ENCODE measurements around the gene FNIP1.
"Not testable (repeated sequence)": the region's sequence is repeated elsewhere in the genome, so short reads cannot be mapped to it uniquely, and the experiment has no call there.

FNIP1 gene

DNA sequence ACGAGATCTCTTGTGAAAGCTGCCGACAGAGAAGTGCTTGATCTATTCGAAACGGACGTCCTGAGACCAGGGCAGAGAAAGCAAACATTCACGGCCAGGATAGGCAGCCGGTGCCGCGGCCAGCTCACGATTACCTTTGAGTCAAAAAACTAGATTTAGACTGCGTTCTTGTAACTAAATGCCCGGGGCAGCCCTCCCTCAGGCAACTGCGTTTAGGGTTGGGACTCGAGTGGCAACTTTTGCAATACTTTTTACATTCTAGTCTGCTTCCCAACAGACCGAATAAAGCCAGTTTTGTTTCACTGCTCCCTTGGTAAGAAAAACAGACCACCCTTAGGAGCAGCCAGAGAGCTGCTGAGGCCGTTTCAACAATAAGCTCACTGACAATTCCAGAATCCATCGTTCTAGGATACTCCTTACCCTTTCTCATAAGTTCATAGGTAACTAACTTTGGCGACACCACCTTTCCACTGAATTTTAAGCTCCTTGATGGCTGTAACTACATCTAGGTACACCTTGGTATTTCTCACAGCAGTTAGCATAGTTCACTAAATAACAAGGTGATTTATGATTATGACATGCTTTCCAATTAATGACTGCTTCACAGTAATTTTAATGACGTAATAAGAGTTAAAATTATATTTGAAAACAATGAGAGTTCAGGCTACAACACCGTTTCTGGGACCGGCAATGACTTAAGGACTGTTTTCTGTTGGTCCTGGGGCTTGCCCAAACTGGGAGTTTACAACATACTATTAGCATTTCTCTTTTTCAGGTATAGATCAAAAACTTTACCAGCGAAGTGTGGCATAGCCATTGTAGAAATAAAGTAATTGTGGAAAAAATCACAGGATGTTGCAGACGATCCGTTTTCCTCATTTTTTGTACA, 160.9 kb downstream of the FNIP1 start:
- no peak for DNase-seq (ENCODE audit: low read depth)

DNA sequence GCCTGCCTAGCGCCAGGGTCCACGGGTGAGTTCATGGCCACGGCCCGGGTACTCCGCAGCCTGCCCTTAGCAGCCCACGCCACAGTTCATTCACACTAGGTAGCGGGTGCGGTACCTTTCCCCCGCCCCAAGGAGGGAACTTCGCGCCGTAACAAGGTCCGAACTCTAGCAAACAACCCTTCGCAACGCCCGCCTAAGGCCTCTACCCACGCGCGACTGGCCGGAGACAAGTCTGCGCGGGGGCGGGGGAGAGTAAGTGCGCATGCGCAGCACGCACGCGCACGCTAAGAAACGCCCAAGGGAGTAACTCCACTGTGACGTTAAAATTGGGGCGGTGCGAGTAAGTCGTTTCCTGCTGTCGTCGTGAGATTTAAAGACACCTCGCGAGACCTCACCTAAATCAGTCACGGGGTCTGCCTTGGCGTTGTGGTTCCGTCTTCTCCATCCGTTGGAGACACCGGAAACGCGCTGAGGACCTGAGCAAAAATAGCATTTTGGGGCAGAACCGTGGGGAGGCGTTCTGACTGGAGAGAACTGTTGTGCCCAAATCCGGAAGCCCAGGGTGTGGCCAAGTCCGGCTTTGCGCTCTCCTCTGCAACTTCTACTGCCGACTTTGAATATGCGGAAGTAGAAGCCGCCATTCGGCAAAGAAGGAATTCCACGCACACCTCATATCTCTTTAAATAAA, 161.7 kb downstream of the FNIP1 start, which contains the start of gene RAPGEF6:
RAPGEF6 (minus strand) TSS at position 234 of the 688 bp plus-strand sequence; CDS start at position 35, 199 bp downstream.
- DNase-seq (ENCODE audit: low read depth) = peak; percentile 96

DNA sequence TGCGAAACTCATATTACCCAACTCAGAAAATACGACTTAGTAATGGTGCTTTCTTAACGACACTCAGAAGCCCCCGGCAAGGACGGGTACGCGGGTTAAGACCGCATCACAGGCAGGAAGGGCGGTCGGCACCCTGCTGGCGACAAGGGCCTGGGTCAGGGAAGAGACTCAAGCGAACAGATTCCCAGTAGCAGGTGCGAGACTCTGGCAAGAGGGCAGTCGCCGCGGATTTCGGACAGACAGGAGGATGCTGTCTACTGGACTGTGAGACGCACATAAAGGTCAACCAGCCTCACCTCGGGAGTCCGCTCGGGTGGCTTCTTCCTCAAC, 162.2 kb downstream of the FNIP1 start:
- DNase-seq (ENCODE audit: low read depth) = no peak

GRCh38 chr5:131634238-131634637, 162.6 kb downstream of the FNIP1 start:
- no peak for DNase-seq (ENCODE audit: low read depth)

- no peak for DNase-seq (ENCODE audit: low read depth)
These were observed 163.0 kb downstream of the FNIP1 start for GRCh38 chr5:131633830-131634229.

GRCh38 chr5:131630963-131631350, 165.9 kb downstream of the FNIP1 start:
- DNase-seq (ENCODE audit: low read depth) = no peak

DNA sequence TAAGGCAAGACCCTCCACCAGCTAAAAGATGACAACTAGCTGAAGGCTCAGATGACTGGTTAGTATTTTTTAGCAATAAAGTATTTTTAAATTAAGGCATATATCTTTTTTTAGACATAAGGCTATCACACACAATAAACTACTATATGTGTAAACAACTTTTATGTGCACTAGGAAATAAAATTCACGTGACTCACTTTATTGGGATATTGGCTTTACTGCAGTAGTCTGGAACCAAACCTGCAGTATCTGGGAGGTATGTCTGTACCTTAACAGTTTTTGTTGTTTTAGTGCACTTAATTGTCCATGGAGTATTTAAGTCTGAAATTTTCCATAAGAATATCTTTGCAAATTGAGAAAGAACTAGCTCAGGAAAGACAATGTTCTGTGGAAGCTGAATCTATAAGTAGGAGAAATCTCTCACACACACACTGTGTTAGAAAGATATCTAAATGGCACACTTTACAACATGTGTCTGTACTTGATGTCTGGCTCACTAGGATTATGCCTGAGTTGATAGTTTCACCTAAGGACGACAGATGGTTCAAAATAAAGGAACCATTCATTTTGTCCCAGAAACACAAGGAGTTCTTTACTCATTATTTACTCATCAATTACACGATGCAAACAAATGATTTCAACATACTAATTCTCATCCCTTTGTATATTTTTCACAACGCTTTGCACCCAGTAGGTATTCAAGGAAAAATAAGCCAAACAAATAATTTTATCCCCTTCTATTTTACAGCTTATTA, 166.4 kb downstream of the FNIP1 start:
- no peak for DNase-seq (ENCODE audit: low read depth)

DNA sequence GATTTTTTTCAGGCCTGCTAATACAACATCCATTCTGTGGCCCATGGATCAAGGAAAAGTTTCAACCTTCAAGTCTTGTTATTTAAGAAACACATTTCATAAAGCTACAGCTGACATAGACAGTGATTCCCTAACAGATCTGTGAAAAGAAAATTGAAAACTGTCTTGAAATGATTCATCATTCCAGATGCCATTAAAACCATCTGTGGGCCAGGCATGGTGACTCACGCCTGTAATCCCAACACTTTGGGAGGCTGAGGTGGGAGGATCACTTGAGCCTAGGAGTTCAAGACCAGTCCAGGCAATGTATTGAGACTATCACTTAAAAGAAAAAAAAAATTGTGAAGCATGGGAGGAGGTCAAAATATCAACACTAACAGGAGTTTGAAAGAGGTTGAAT, 167.8 kb downstream of the FNIP1 start:
- DNase-seq (ENCODE audit: low read depth) = no peak

DNA sequence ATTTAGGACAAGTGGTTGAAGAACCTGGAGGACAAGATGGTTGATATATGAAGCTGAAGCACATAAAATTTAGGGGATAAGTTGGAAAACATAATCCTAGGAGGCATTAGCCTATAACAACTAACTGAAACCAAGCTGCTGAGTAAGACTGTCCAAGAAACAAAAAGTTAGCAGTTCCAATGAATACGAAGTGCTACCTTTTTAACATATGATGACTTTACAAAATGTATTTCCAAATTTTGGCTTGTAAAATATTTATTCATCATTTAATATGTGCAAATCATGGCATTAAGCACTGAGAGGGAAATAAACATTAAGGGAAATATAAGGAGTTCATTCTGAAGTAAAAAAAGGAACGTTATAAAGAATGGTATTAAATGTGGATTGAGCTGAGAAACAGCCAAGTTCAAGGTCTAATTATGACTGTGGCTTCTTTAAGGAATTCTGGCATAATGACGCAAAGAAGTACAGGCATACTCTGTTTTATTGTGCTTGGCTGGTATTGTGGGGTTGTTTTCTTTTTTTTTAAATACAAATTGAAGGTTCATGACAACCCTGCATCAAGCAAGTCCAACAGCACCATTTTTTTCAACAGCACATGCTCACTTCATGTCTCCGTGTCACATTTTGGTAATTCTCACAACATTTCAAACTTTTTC, 169.5 kb downstream of the FNIP1 start:
- no peak for DNase-seq (ENCODE audit: low read depth)

DNA sequence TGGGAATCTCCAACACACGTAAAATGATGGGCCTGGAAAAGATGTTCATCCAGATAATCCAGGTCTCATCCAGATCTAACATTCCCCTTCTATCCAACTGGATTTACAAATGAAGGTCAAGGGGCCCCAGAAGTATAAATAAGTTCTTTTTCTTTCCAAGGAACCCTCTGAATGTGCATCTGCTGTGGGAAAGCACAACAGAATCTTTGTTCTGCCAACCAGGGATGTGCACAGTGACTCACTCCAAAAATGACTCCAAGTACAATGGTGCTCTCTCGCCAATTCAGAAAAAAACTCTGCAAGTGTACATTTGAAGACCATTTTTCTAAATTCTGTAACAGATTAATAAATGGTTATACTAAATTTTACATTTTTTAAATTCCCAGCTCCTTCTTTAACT, 174.2 kb downstream of the FNIP1 start:
- DNase-seq (ENCODE audit: low read depth) = no peak

DNA sequence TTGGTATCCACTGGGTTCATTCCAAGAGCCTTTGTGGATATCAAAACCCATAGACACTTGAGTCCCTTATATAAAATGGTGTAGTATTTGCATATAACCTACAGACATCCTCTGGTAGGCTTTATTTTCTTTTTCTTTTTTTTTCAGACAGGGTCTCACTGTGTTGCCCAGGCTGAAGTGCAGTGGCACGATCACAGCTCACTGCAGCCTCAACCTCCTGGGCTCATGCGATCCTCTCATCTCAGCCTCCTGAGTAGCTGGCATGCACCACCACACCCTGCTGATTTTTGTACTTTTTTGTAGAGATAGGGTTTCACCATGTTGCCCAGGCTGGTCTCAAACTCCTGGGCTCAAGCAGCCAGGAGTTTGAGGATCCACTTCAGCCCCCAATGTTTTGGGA, 175.7 kb downstream of the FNIP1 start:
- not testable (repeated sequence) for DNase-seq (ENCODE audit: low read depth)

- no peak for DNase-seq (ENCODE audit: low read depth)
These were observed 177.7 kb downstream of the FNIP1 start for GRCh38 chr5:131619102-131619501.

DNA sequence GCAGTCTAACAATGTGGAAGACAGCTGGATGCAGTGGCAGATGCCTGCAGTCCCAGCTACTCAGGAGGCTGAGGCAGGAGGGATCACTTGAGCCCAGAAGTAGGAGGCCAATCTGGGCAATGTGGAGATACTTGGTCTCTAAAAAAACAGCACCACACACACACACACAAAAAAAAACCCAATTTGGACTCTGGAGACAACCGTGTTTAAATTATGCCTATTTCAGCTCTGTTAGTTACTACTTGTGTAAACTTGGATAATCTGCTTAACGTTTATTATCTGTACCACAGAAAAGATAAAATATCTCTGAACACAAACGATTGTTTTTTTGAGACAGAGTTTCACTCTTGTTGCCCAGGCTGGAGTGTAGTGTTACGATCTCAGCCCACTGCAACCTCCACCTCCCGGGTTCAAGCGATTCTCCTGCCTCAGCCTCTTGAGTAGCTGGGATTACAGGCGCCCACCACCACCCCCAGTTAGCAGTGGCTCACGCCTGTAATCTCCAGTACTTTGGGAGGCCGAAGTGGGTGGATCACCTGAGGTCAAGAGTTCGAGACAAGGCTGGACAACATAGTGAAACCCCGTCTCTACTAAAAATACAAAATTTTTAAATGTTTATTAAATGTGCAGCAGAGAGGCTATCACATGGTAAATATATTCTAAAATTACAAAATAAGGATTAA, 179.5 kb downstream of the FNIP1 start:
- DNase-seq (ENCODE audit: low read depth) = no peak

DNA sequence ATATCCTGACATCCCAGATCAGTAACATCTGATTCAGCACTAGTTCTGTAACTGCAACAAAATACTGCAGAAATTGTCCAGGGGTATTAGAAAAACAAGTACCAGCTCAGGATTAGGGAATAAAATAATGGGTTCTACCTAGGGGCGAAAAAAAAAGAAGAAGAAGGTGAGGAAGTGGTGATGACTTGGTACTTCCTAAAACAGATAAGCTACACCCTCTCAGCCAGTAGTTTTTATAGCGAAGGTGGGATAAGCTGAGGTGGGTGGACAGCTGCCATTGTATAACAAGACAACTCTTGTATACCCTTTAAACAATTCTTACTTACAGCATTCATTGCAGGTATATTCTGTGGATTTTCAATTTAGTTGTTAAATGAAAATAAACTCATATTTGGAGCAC, 180.9 kb downstream of the FNIP1 start:
- DNase-seq (ENCODE audit: low read depth) = no peak

- no peak for DNase-seq (ENCODE audit: low read depth)
These were observed 183.4 kb downstream of the FNIP1 start for GRCh38 chr5:131613423-131613822.

DNA sequence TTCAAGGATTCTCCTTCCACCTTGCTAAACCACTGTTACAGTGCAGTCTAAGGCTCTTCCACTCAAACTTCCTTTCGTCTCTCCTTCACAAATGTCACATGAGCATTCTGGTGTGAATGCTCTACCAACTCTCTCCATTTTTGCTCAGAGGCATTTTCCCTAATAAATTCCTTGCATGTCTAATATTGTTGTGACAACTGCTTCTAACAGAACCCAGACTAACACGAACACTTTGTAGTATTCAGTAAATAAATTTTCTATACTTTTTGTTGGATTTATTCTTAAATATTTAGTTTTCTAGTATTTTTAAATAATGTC, 185.8 kb downstream of the FNIP1 start:
- no peak for DNase-seq (ENCODE audit: low read depth)

DNA sequence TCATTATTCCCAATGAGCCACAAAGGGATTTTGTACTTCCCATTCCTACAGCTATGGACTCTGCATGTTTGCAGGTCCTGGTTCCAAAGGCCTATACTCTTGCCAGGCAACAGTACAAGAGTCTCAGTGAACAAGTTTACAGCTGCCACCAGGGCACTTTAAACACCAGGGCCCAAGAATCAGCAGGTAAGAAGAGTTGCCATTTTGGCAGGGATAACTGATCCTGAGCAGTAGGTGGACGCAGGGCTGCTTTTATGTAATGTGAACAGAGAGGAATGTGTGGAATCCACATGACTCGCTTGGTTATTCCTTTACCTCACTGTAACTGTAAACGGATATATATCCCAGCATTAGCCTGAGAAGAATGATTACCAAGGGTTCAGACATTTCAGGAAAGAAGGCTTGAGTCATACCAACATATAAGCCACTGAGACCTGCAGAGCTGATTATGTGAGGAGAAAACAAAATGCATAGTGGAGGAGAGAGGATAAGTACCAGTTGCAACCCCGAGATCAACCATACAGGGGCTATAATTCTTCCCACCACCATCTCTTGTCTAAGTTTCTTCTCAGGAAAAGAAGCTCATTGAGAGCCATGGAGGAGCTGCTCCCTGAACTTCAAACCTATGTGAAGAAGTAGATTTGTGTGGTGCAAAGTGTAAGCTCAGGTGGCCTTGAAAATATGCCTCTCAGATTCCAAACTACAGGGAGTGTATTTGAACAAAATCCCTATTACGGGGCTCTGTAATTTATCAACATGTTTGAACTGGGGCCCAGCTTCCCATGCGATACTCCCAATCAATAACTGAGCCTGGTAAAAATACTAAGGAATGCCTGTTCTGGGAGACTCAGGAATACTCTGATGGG, 186.4 kb downstream of the FNIP1 start:
- peak; percentile 62 for DNase-seq (ENCODE audit: low read depth)

- DNase-seq (ENCODE audit: low read depth) = no peak
These were observed 187.0 kb downstream of the FNIP1 start for GRCh38 chr5:131609774-131610173.

DNA sequence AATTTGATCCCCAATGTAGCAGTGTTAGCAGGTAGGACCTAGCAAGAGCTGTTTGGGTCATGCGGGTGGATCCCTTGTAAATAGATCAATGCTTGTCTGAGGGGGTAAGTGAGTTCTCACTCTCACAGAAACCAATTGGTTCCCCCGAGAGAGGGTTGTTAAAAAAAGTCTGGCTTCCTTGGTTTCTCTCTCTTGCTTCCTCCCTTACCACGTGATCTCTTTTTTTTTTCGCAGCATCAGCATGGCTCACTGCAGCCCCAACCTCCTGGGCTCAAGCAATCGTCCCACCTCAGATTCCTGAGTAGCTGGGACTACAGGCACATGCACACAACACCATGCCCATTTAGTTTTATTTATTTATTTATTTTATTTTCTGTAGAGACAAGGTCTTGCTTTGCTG, 188.2 kb downstream of the FNIP1 start:
- no peak for DNase-seq (ENCODE audit: low read depth)

- DNase-seq (ENCODE audit: low read depth) = no peak
These were observed 188.8 kb downstream of the FNIP1 start for GRCh38 chr5:131607903-131608540.

Data from HS-27A (cell line).